ENCODE measurements around the gene PLA2G4B.

GRCh38 chr15:41876007-41876406 lies 37.4 kb downstream of the PLA2G4B start:
- TF ChIP-seq CTCF (IDR thresholded peaks at IDR 0.05) (no peak), POLR2A (IDR thresholded peaks at IDR 0.05) (no peak), POLR2AphosphoS5 (IDR thresholded peaks at IDR 0.05) (no peak)

All from prostate gland (tissue), 2 donors.